K562 (cell line): ENCODE results near the gene SIRT3. TPM values are rescaled to one million over a fixed set of nuclear protein-coding genes. Genes with fewer than 3 reads are reported as not detected.
A peak's percentile ranks its signal among the peaks of the same experiment; 100 is the strongest.

Experiments
- COPS2 ChIP-seq: fragments of 450-650 bp; conservative IDR thresholded peaks from 2 replicates; pipeline ENCODE4 v1.6.1; 2016; ENCODE audit warnings: mild to moderate bottlenecking, moderate library complexity
- DNMT1 ChIP-seq: fragments of 450-650 bp; IDR thresholded peaks from 2 replicates; pipeline ENCODE4 v1.6.1; 2016; ENCODE audit warnings: antibody characterized with exemption, mild to moderate bottlenecking
- ILK ChIP-seq: fragments of 450-650 bp; IDR thresholded peaks from 2 replicates; pipeline ENCODE4 v1.6.1; 2016; ENCODE audit warnings: missing genetic modification characterization, low read depth, mild to moderate bottlenecking, missing compliant biosample characterization, moderate library complexity, borderline replicate concordance
- KLF1 ChIP-seq: fragments of 450-650 bp; IDR thresholded peaks from 2 replicates; pipeline ENCODE4 v1.6.1; 2016; ENCODE audit warnings: missing genetic modification characterization, missing compliant biosample characterization
- MAFF ChIP-seq: IDR thresholded peaks from 2 replicates; pipeline ENCODE4 v1.6.1; 2012; ENCODE audit warnings: low read length, improper control_type of control experiment
- MBD2 ChIP-seq: sonication (generic); IDR thresholded peaks from 2 replicates; pipeline ENCODE4 v1.6.1; 2016; ENCODE audit warnings: low read depth, borderline replicate concordance
- RFX7 ChIP-seq: fragments of 250-450 bp; sonication (Bioruptor Pico); IDR thresholded peaks from 2 replicates; pipeline ENCODE4 v1.5.1; 2021; ENCODE audit warnings: mild to moderate bottlenecking
- SETDB1 ChIP-seq: IDR thresholded peaks from one replicate; pipeline ENCODE4 v1.6.1; 2012; ENCODE audit warnings: low read length, control low read depth, inconsistent platforms
- SMAD4 ChIP-seq: fragments of 250-450 bp; sonication (Bioruptor Pico); conservative IDR thresholded peaks from 2 replicates; pipeline ENCODE4 v1.8.0; 2021; ENCODE audit warnings: inconsistent platforms, mild to moderate bottlenecking, moderate library complexity
- SP2 ChIP-seq: IDR thresholded peaks from 2 replicates; pipeline ENCODE4 v1.6.1; 2011; ENCODE audit warnings: mild to moderate bottlenecking, low read depth, low read length, moderate library complexity; ENCODE audit not compliant: poor library complexity, severe bottlenecking; ENCODE audit errors: extremely low read depth
- ZNF431 ChIP-seq: sonication (generic); formaldehyde crosslinking; IDR thresholded peaks from 2 replicates; pipeline ENCODE4 v1.8.0; 2022; ENCODE audit warnings: mild to moderate bottlenecking, missing genetic modification reagents
- ZNF436 ChIP-seq: fragments of 250-450, 450-650 bp; sonication (Bioruptor Pico); formaldehyde crosslinking; IDR thresholded peaks from 2 replicates; pipeline ENCODE4 v1.7.0; 2020; ENCODE audit warnings: mild to moderate bottlenecking
- ZNF57 ChIP-seq: fragments of 450-650 bp; formaldehyde crosslinking; IDR thresholded peaks from 2 replicates; pipeline ENCODE4 v1.4.0; 2020; ENCODE audit warnings: mild to moderate bottlenecking, moderate library complexity
- ZNF764 ChIP-seq: fragments of 250-450 bp; sonication (Bioruptor Pico); IDR thresholded peaks from 2 replicates; pipeline ENCODE4 v1.4.0; 2020; ENCODE audit warnings: low read depth, mild to moderate bottlenecking, moderate library complexity
- polyA plus RNA-seq, 8 experiments: library from polyadenylated mRNA; depleted of rRNA in 4 of 8; stranded (reverse) in 5 of 8; unstranded in 3 of 8; fragments of >200 nt; fragmentation: Nextera tagmentation in 2 of 8; fragmentation: Illumina TruSeq in 1 of 8; extraction: Ambion mirVana in 2 of 8; extraction: Trizol in 1 of 8; gene quantifications; 2 replicates each; pipeline versions ENCODE4 v1.2.1 to v1.2.3, GENCODE V29; 2011 to 2014; ENCODE audit warnings: inconsistent platforms in 1 of 8, missing spikeins in 1 of 8
- total RNA-seq, 7 experiments: library from RNA; depleted of rRNA in 6 of 7; stranded (reverse); fragments of >200 nt in 6 of 7; fragmentation: Illumina TruSeq in 2 of 7; extraction: Trizol in 2 of 7; gene quantifications; 2 replicates each; pipeline versions ENCODE4 v1.2.1 to v1.2.3, GENCODE V29; 2011 to 2021; ENCODE audit warnings: low replicate concordance in 1 of 7
- TF ChIP-seq, protein P1 (sequence below): fragments of 200-800 bp; sonication (Bioruptor generic); IDR thresholded peaks from 2 replicates; pipeline ENCODE4 v1.6.1; 2016; ENCODE audit warnings: missing genetic modification characterization, missing compliant biosample characterization
- TF ChIP-seq, protein P2 (sequence below): fragments of 250-450 bp; sonication (Bioruptor Pico); IDR thresholded peaks from 2 replicates; pipeline ENCODE4 v1.8.0; 2022; ENCODE audit warnings: inconsistent platforms, mild to moderate bottlenecking, moderate library complexity, borderline replicate concordance
- TF ChIP-seq, protein P3 (sequence below): sonication (generic); formaldehyde crosslinking; IDR thresholded peaks from 2 replicates; pipeline ENCODE4 v1.8.0; 2023; ENCODE audit warnings: mild to moderate bottlenecking, missing genetic modification reagents

SIRT3 gene
- total and polyA plus RNA-seq, 9 of the 15 experiments (the other 6 are each of a cell fraction or from before 2014, with no cell fraction given), result 1.9 to 27.5 (median 14.5) TPM

DNA sequence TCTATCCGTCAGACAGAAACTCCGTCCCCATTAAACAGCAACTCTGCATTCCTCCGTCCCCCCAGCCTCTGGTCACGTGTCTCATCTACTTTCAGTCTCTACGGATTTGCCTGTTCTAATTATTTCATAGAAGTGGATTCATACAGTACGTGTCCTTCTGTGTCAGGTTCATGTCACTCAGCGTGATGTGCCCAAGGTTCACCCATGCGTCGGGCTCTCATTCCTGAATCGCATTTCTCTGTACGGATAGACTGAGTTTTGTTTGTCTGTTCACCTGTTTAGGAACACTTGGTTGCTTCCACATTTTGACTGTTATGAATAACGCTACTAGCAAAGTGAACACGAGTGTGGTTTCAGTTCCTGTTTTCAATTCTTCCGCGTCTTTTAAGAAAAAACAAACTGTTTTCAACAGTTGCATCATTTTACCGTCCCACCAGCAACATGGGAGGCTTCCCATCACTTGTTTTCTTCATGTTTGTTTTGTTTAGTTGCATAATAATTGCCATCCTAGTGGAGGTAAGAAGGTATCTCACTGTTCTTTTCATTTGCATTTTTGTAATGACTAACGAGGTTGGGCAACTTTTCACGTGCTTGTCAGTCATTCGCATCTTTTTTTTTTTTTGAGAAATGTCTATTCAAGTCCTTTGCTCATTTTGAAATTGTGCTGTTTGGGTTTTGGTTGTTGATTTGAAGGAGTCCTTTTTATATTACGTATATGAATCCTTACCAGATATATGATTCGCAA is 33.2 kb upstream of the SIRT3 start (continued):
- TF ChIP-seq COPS2 (no peak), DNMT1 (0 out of 2 replicates have a peak, but pooled peaks have one; percentile 63), ZNF764 (no peak), MAFF (no peak), ZNF431 (CRISPR knock-in tag) (no peak), SP2 (no peak), SETDB1 (no peak), SMAD4 (CRISPR knock-in tag) (no peak; the same call in 1 of the 2 replicates), ZNF57 (no peak), MBD2 (0 out of 2 replicates have a peak, but pooled peaks have one; percentile 20), ZNF436 (CRISPR knock-in tag) (no peak), ILK (tag) (no peak), KLF1 (tag) (no peak), RFX7 (no peak)
- TF ChIP-seq, protein P1, sequence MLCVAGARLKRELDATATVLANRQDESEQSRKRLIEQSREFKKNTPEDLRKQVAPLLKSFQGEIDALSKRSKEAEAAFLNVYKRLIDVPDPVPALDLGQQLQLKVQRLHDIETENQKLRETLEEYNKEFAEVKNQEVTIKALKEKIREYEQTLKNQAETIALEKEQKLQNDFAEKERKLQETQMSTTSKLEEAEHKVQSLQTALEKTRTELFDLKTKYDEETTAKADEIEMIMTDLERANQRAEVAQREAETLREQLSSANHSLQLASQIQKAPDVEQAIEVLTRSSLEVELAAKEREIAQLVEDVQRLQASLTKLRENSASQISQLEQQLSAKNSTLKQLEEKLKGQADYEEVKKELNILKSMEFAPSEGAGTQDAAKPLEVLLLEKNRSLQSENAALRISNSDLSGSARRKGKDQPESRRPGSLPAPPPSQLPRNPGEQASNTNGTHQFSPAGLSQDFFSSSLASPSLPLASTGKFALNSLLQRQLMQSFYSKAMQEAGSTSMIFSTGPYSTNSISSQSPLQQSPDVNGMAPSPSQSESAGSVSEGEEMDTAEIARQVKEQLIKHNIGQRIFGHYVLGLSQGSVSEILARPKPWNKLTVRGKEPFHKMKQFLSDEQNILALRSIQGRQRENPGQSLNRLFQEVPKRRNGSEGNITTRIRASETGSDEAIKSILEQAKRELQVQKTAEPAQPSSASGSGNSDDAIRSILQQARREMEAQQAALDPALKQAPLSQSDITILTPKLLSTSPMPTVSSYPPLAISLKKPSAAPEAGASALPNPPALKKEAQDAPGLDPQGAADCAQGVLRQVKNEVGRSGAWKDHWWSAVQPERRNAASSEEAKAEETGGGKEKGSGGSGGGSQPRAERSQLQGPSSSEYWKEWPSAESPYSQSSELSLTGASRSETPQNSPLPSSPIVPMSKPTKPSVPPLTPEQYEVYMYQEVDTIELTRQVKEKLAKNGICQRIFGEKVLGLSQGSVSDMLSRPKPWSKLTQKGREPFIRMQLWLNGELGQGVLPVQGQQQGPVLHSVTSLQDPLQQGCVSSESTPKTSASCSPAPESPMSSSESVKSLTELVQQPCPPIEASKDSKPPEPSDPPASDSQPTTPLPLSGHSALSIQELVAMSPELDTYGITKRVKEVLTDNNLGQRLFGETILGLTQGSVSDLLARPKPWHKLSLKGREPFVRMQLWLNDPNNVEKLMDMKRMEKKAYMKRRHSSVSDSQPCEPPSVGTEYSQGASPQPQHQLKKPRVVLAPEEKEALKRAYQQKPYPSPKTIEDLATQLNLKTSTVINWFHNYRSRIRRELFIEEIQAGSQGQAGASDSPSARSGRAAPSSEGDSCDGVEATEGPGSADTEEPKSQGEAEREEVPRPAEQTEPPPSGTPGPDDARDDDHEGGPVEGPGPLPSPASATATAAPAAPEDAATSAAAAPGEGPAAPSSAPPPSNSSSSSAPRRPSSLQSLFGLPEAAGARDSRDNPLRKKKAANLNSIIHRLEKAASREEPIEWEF, result peak; percentile 4; the same call in 1 of the 2 replicates
- TF ChIP-seq, protein P2, sequence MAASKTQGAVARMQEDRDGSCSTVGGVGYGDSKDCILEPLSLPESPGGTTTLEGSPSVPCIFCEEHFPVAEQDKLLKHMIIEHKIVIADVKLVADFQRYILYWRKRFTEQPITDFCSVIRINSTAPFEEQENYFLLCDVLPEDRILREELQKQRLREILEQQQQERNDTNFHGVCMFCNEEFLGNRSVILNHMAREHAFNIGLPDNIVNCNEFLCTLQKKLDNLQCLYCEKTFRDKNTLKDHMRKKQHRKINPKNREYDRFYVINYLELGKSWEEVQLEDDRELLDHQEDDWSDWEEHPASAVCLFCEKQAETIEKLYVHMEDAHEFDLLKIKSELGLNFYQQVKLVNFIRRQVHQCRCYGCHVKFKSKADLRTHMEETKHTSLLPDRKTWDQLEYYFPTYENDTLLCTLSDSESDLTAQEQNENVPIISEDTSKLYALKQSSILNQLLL, result no peak
- TF ChIP-seq, protein P3, sequence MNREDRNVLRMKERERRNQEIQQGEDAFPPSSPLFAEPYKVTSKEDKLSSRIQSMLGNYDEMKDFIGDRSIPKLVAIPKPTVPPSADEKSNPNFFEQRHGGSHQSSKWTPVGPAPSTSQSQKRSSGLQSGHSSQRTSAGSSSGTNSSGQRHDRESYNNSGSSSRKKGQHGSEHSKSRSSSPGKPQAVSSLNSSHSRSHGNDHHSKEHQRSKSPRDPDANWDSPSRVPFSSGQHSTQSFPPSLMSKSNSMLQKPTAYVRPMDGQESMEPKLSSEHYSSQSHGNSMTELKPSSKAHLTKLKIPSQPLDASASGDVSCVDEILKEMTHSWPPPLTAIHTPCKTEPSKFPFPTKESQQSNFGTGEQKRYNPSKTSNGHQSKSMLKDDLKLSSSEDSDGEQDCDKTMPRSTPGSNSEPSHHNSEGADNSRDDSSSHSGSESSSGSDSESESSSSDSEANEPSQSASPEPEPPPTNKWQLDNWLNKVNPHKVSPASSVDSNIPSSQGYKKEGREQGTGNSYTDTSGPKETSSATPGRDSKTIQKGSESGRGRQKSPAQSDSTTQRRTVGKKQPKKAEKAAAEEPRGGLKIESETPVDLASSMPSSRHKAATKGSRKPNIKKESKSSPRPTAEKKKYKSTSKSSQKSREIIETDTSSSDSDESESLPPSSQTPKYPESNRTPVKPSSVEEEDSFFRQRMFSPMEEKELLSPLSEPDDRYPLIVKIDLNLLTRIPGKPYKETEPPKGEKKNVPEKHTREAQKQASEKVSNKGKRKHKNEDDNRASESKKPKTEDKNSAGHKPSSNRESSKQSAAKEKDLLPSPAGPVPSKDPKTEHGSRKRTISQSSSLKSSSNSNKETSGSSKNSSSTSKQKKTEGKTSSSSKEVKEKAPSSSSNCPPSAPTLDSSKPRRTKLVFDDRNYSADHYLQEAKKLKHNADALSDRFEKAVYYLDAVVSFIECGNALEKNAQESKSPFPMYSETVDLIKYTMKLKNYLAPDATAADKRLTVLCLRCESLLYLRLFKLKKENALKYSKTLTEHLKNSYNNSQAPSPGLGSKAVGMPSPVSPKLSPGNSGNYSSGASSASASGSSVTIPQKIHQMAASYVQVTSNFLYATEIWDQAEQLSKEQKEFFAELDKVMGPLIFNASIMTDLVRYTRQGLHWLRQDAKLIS (CRISPR knock-in tag), result no peak
